Measurements from ENCODE around the gene CCDC9B. TPM values are rescaled to one million over a fixed set of nuclear protein-coding genes. Genes with fewer than 3 reads are reported as not detected.

Gene CCDC9B
- polyA plus RNA-seq, 1 donor, result 7.2 TPM

DNA sequence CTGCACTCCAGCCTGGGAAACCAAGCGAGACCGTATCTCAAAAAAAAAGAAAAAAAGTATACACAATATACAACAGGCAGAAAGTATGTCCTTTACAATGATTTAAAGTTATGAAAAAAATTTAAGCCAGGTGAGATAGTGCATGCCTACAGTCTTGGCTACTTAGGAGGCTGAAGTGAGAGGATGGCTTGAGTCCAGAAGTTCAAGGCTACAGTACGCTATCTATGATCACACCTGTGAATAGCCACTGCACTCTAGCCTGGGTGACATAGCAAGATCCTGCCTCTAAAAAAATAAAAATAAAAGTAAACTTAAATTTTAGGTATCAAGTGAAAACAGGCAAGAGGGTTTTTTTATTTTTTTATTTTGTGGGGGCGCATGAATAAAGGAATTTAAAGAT is 38.6 kb upstream of the CCDC9B start:
- no peak for DNase-seq
- 88% methylated on average over 2 of the region's 4 CpGs for WGBS (ENCODE audit: insufficient coverage, low lambda C conversion rate)

DNA sequence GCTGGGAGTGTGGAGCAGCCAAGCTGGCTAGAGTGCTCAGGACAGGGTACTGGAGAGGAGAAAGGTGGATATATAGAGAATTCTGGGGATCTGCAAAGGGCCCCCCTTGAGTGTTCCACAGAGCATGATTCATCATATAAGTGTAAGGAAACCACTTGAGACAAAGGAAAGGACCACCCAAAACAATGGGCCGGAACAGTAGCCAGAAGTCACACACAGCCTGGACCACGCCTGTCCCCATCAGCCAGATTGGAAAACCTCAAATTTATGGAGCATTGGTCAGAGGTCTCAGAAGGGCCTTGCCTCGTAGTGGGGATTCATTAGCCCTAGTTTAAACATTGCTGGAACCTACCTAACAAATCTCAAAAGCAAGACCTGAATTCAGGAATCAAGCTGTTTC is 36.9 kb upstream of the CCDC9B start:
- no CpG with 5 or more reads among the region's 3 CpGs for WGBS (ENCODE audit: insufficient coverage, low lambda C conversion rate)
- DNase-seq, result no peak
- Histone ChIP-seq H3K27me3 (ENCODE audit: control insufficient read depth, insufficient read depth, low read length) (no peaks in the 10 kb centered on the region), H3K4me1 (ENCODE audit: control insufficient read depth, insufficient read depth, low read length) (peaks cover 2% of the 10 kb centered on the region), H3K27ac (ENCODE audit: low read length) (no peak overlapping the region), H3K9me3 (ENCODE audit: control insufficient read depth, low read depth, low read length) (no peaks in the 10 kb centered on the region), H3K36me3 (ENCODE audit: control insufficient read depth, insufficient read depth, low read length) (no peaks in the 10 kb centered on the region), H3K4me3 (ENCODE audit: low read length) (no peak overlapping the region)

More for the DNA sequence above, 38.6 kb upstream of the CCDC9B start:
- Histone ChIP-seq H3K27me3 (ENCODE audit: control insufficient read depth, insufficient read depth, low read length) (no peaks in the 10 kb centered on the region), H3K9me3 (ENCODE audit: control insufficient read depth, low read depth, low read length) (no peaks in the 10 kb centered on the region), H3K4me3 (ENCODE audit: low read length) (no peak overlapping the region), H3K36me3 (ENCODE audit: control insufficient read depth, insufficient read depth, low read length) (no peaks in the 10 kb centered on the region), H3K4me1 (ENCODE audit: control insufficient read depth, insufficient read depth, low read length) (peaks cover 4% of the 10 kb centered on the region), H3K27ac (ENCODE audit: low read length) (no peak overlapping the region)

DNA sequence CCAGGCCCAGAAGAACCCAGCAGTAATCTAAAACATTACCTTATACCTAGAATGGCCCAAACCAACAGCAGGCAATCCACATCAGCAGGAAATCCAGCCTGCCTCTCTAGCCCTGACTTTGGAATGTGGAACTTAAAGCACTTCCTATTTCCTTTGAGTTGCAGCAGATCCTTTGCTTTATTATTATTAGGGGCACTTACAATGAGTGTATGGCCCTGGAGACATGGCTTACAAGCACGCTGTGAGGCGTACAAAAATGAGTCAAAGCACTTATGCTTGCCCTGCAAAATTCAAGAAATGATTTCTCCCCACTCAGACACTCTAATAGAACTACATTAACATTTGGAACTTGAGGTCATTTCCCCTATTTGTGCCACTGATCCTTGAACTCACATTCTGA is 32.2 kb upstream of the CCDC9B start:
- WGBS (ENCODE audit: insufficient coverage, low lambda C conversion rate), result no CpG with 5 or more reads among the region's 2 CpGs
- Histone ChIP-seq H3K27me3 (ENCODE audit: control insufficient read depth, insufficient read depth, low read length) (no peaks in the 10 kb centered on the region), H3K27ac (ENCODE audit: low read length) (no peak overlapping the region), H3K4me1 (ENCODE audit: control insufficient read depth, insufficient read depth, low read length) (peaks cover 4% of the 10 kb centered on the region), H3K9me3 (ENCODE audit: control insufficient read depth, low read depth, low read length) (peaks cover 4% of the 10 kb centered on the region), H3K36me3 (ENCODE audit: control insufficient read depth, insufficient read depth, low read length) (no peaks in the 10 kb centered on the region), H3K4me3 (ENCODE audit: low read length) (no peak overlapping the region)
- no peak for DNase-seq

DNA sequence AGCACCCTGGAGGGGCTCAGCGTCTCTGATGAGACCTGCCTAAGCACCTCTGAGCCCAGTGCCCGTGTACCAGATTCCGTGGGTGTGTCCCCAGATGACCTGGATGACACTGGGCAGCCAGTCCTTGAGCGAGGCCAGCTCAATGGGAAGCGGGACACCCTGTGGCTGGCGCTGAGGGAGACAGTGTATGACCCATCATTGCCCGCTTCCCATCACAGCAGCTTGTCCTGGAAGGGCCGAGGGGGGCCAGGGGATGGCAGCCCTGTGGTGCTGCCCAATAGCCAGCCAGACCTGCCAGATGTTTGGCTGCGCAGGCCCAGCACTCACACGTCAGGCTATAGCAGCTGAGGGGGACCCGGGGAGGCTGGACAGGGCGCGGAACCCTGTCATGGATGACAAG is 29.2 kb upstream of the CCDC9B start:
- Histone ChIP-seq H3K27me3 (ENCODE audit: control insufficient read depth, insufficient read depth, low read length) (no peaks in the 10 kb centered on the region), H3K36me3 (ENCODE audit: control insufficient read depth, insufficient read depth, low read length) (no peaks in the 10 kb centered on the region), H3K4me1 (ENCODE audit: control insufficient read depth, insufficient read depth, low read length) (peaks cover 11% of the 10 kb centered on the region), H3K9me3 (ENCODE audit: control insufficient read depth, low read depth, low read length) (peaks cover 4% of the 10 kb centered on the region), H3K27ac (ENCODE audit: low read length) (no peak overlapping the region), H3K4me3 (ENCODE audit: low read length) (no peak overlapping the region)
- no peak for DNase-seq
- WGBS (ENCODE audit: insufficient coverage, low lambda C conversion rate), result no CpG with 5 or more reads among the region's 13 CpGs

DNA sequence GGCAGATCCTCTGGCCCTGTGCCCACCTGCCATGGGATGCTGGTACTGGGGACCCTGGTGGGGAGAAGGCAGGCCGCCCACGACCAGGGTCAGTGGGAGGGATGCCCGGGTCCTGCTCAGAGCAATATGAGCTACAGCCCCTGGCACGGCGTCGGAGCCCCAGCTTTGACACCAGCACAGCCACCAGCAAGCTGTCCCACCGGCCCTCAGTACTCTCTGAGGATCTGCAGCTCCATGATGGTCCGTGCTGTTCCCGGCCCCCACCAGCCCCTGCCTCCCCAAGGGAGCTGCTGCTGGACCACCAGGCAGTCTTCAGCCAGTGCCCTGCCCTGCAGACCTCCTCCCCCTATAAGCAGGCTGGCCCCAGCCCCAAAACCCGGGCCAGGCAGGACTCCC is 28.7 kb upstream of the CCDC9B start:
- Histone ChIP-seq H3K36me3 (ENCODE audit: control insufficient read depth, insufficient read depth, low read length) (no peaks in the 10 kb centered on the region), H3K4me1 (ENCODE audit: control insufficient read depth, insufficient read depth, low read length) (peaks cover 11% of the 10 kb centered on the region), H3K4me3 (ENCODE audit: low read length) (no peak overlapping the region), H3K27me3 (ENCODE audit: control insufficient read depth, insufficient read depth, low read length) (no peaks in the 10 kb centered on the region), H3K9me3 (ENCODE audit: control insufficient read depth, low read depth, low read length) (peaks cover 4% of the 10 kb centered on the region), H3K27ac (ENCODE audit: low read length) (no peak overlapping the region)
- DNase-seq, result no peak
- WGBS (ENCODE audit: insufficient coverage, low lambda C conversion rate), result no CpG with 5 or more reads among the region's 10 CpGs

DNA sequence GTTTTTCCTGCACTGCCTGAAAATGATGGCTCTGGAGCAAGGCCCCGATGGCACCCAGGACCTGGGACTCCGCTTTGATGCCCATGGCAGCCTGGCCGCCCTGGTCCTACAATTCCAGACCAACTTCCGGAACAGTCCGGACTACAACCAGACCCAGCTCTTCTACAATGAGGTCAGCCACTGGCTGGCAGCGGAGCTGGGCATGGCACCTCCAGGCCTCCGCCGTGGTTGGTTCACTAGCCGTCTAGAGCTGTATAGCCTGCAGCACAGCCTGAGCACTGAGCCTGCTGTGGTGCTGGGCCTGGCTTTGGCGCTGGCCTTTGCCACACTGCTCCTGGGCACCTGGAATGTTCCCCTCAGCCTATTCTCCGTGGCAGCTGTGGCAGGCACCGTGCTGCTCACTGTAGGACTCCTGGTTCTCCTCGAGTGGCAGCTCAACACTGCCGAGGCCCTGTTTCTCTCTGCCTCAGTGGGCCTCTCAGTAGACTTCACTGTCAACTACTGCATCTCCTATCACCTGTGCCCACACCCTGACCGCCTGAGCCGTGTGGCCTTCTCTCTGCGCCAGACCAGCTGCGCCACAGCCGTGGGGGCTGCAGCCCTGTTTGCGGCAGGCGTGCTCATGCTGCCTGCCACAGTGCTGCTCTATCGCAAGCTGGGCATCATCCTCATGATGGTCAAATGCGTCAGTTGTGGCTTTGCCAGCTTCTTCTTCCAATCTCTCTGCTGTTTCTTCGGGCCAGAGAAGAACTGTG is 28.2 kb upstream of the CCDC9B start:
- DNase-seq, result no peak
- Histone ChIP-seq H3K36me3 (ENCODE audit: control insufficient read depth, insufficient read depth, low read length) (no peaks in the 10 kb centered on the region), H3K4me3 (ENCODE audit: low read length) (no peak overlapping the region), H3K27ac (ENCODE audit: low read length) (no peak overlapping the region), H3K4me1 (ENCODE audit: control insufficient read depth, insufficient read depth, low read length) (peaks cover 11% of the 10 kb centered on the region), H3K9me3 (ENCODE audit: control insufficient read depth, low read depth, low read length) (peaks cover 4% of the 10 kb centered on the region), H3K27me3 (ENCODE audit: control insufficient read depth, insufficient read depth, low read length) (no peaks in the 10 kb centered on the region)
- no CpG with 5 or more reads among the region's 24 CpGs for WGBS (ENCODE audit: insufficient coverage, low lambda C conversion rate)

DNA sequence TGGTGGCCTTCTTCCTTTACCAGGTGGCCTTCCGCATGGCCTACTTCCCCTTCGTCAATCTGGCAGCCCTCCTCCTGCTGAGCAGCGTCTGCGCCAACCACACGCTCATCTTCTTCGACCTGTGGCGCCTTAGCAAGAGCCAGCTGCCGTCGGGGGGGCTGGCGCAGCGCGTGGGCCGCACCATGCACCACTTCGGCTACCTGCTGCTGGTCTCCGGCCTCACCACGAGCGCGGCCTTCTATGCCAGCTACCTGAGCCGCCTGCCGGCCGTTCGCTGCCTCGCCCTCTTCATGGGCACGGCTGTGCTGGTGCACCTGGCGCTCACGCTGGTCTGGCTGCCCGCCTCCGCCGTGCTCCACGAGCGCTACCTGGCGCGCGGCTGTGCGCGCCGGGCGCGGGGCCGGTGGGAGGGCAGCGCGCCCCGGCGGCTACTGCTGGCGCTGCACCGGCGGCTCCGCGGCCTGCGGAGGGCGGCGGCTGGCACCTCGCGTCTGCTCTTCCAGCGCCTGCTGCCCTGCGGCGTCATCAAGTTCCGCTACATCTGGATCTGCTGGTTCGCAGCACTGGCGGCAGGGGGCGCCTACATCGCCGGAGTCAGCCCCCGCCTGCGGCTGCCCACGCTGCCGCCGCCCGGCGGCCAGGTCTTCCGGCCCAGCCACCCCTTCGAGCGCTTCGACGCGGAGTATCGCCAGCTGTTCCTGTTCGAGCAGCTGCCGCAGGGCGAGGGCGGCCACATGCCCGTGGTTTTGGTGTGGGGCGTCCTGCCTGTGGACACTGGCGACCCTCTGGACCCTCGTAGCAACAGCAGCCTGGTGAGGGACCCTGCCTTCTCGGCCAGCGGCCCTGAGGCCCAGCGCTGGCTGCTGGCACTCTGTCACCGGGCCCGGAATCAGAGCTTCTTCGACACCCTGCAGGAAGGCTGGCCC is 27.2 kb upstream of the CCDC9B start:
- WGBS (ENCODE audit: insufficient coverage, low lambda C conversion rate), result no CpG with 5 or more reads among the region's 91 CpGs

DNA sequence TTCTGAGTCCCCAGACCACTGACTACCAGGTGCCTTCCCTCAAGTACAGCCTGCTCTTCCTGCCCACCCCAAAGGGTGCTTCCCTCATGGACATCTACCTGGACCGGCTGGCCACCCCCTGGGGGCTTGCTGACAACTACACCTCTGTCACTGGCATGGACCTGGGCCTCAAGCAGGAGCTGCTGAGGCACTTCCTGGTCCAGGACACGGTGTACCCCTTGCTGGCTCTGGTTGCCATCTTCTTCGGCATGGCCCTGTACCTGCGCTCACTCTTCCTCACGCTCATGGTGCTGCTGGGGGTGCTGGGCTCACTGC is 26.6 kb upstream of the CCDC9B start:
- no CpG with 5 or more reads among the region's 5 CpGs for WGBS (ENCODE audit: insufficient coverage, low lambda C conversion rate)
- peaks cover 4% of the 10 kb centered on the region for H3K9me3 ChIP-seq (ENCODE audit: control insufficient read depth, low read depth, low read length)
- H3K27me3 ChIP-seq (ENCODE audit: control insufficient read depth, insufficient read depth, low read length), result no peaks in the 10 kb centered on the region
- H3K27ac ChIP-seq (ENCODE audit: low read length), result no peak overlapping the region
- no peaks in the 10 kb centered on the region for H3K36me3 ChIP-seq (ENCODE audit: control insufficient read depth, insufficient read depth, low read length)
- no peak overlapping the region for H3K4me3 ChIP-seq (ENCODE audit: low read length)
- DNase-seq, result no peak
- H3K4me1 ChIP-seq (ENCODE audit: control insufficient read depth, insufficient read depth, low read length), result peaks cover 11% of the 10 kb centered on the region

More for the DNA sequence above, 27.2 kb upstream of the CCDC9B start:
- Histone ChIP-seq H3K27ac (ENCODE audit: low read length) (no peak overlapping the region), H3K9me3 (ENCODE audit: control insufficient read depth, low read depth, low read length) (peaks cover 4% of the 10 kb centered on the region), H3K27me3 (ENCODE audit: control insufficient read depth, insufficient read depth, low read length) (no peaks in the 10 kb centered on the region), H3K4me1 (ENCODE audit: control insufficient read depth, insufficient read depth, low read length) (peaks cover 11% of the 10 kb centered on the region), H3K4me3 (ENCODE audit: low read length) (peak overlapping the region; percentile 20), H3K36me3 (ENCODE audit: control insufficient read depth, insufficient read depth, low read length) (no peaks in the 10 kb centered on the region)
- DNase-seq, result peak; percentile 89 to 93

DNA sequence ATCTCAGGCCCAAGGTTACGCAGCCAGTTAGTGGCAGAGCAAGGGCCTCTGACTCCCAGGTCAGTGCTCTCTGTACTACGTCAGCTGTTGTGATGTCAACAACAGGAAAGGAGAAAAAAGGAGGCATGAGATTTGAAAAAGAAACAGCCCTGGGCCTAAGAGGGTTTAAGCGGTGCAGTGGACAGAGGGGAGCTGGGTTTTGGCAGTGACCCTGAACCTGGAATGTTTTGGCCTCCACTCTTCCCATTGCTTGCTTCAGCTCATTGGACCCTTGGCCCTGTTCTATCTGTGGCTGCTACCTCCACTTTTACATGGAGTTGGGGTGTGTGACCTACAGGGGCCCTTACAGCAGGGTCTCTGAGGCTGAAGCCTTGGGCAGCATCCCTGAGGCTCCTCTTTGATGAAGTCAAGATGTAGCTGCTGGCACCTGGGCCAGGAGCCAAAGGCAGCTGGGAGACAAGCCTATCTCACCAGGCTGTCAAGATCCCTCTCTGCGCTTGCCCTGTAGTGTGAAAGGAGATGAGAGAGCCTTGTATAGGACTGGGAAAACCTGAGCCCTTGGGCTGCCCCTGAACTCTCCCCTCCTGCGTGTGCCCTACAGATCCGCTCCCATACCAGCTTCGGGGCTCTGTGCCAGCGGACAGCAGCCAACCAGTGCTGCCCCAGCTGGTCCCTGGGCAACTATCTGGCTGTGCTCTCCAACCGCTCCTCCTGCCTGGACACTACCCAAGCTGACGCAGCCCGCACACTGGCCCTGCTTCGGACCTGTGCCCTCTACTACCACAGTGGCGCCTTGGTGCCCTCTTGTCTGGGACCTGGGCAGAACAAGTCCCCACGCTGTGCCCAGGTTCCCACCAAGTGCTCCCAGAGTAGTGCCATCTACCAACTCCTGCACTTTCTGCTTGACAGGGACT is 26.0 kb upstream of the CCDC9B start:
- H3K4me3 ChIP-seq (ENCODE audit: low read length), result no peak overlapping the region
- no peaks in the 10 kb centered on the region for H3K36me3 ChIP-seq (ENCODE audit: control insufficient read depth, insufficient read depth, low read length)
- no peak overlapping the region for H3K27ac ChIP-seq (ENCODE audit: low read length)
- no peaks in the 10 kb centered on the region for H3K27me3 ChIP-seq (ENCODE audit: control insufficient read depth, insufficient read depth, low read length)
- peaks cover 11% of the 10 kb centered on the region for H3K4me1 ChIP-seq (ENCODE audit: control insufficient read depth, insufficient read depth, low read length)
- no peak for DNase-seq
- no CpG with 5 or more reads among the region's 14 CpGs for WGBS (ENCODE audit: insufficient coverage, low lambda C conversion rate)
- H3K9me3 ChIP-seq (ENCODE audit: control insufficient read depth, low read depth, low read length), result peaks cover 4% of the 10 kb centered on the region
